Mammary epithelial cell (primary cell): ENCODE measurements around the gene SFTPB.
"Not testable (repeated sequence)": the region's sequence is repeated elsewhere in the genome, so short reads cannot be mapped to it uniquely, and the experiment has no call there.

Source experiments
- EZH2 ChIP-seq: IDR thresholded peaks from 2 replicates; pipeline ENCODE4 v1.6.1; 2012; ENCODE audit warnings: low read length, inconsistent platforms, borderline replicate concordance
- TF ChIP-seq, protein P1 (sequence below), 2 donors: IDR thresholded peaks in 1 of 2; conservative IDR thresholded peaks in 1 of 2; 2 replicates each; pipeline ENCODE4 v1.5.1; 2011 to 2012; ENCODE audit warnings: inconsistent platforms in 2 of 2, low read length in 2 of 2, mild to moderate bottlenecking in 2 of 2, control low read depth in 1 of 2, low read depth in 1 of 2; ENCODE audit not compliant: insufficient read depth in 1 of 2; ENCODE audit errors: extremely low read depth in 1 of 2

- TF ChIP-seq, protein P1, sequence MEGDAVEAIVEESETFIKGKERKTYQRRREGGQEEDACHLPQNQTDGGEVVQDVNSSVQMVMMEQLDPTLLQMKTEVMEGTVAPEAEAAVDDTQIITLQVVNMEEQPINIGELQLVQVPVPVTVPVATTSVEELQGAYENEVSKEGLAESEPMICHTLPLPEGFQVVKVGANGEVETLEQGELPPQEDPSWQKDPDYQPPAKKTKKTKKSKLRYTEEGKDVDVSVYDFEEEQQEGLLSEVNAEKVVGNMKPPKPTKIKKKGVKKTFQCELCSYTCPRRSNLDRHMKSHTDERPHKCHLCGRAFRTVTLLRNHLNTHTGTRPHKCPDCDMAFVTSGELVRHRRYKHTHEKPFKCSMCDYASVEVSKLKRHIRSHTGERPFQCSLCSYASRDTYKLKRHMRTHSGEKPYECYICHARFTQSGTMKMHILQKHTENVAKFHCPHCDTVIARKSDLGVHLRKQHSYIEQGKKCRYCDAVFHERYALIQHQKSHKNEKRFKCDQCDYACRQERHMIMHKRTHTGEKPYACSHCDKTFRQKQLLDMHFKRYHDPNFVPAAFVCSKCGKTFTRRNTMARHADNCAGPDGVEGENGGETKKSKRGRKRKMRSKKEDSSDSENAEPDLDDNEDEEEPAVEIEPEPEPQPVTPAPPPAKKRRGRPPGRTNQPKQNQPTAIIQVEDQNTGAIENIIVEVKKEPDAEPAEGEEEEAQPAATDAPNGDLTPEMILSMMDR (conservative IDR thresholded peaks at IDR 0.05 in 1 of 2, IDR thresholded peaks at IDR 0.05 in 1 of 2; ENCODE audit: extremely low read depth in 1 of 2, insufficient read depth in 1 of 2, low read depth in 1 of 2, low read length in 2 of 2): not testable (repeated sequence)
- not testable (repeated sequence) for TF ChIP-seq EZH2
Observed at GRCh38 chr2:85714421-85714820, 46.4 kb upstream of the SFTPB start.
